Left colon (tissue), 2 donors: ENCODE measurements around the gene CCDC43. TPM values are rescaled to one million over a fixed set of nuclear protein-coding genes. Genes with fewer than 3 reads are reported as not detected.
A peak's percentile ranks its signal among the peaks of the same experiment; 100 is the strongest.
"Not testable (repeated sequence)": the region's sequence is repeated elsewhere in the genome, so short reads cannot be mapped to it uniquely, and the experiment has no call there.

Experiments
- ATAC-seq: fragments of 200-7000 bp; cut with Tn5 transposase; one replicate; pipeline ENCODE4 v1.9.1; 2020; ENCODE audit warnings: mild to moderate bottlenecking, moderate library complexity
- DNase-seq, 2 donors: peaks; one replicate each; pipeline ENCODE4 v3.0.0-alpha.2; 2020
- intact Hi-C, 2 donors: fragments of 100-400 bp; cut with DNase I in 1 of 2; cut with micrococcal nuclease in 1 of 2; formaldehyde crosslinking; loops; one replicate each; pipeline versions ENCODE4 v1.11.2 to v1.14.0; 2022; cut with DNase I, micrococcal nuclease
- total RNA-seq, 2 donors: library from RNA; stranded (reverse); fragmentation: NEBNext Ultra II Directional; extraction: Animal tissue kit (Norgen Biotek cat#: 25700); gene quantifications; one replicate each; pipeline ENCODE4 v1.2.1, GENCODE V29; 2021
- donor health status: DM: no; HTN: no; CAD: no.
- donor health status: DM: yes; HTN: yes; CAD: no.

Gene CCDC43
- total RNA-seq, 2 donors from 2014 or later: 17.8 to 19.1 TPM

DNA sequence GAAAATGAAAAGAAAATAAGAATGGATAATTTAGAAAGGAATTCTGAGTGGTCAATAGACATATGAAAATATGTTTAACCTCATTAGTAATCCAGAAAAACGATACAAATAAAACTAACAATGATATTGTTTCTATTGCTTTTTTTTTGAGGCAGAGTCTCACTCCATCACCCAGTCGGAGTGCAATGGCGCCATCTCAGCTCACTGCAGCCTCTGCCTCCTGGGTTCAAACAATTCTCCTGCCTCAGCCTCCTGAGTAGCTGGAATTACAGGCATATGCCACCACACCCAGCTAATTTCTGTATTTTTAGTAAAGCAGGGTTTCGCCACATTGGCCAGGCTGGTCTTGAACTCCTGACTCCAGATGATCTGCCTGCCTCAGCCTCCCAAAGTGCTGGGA is 55.2 kb downstream of the CCDC43 start:
- intact Hi-C loops, ATAC-seq, DNase-seq: not testable (repeated sequence)

DNA sequence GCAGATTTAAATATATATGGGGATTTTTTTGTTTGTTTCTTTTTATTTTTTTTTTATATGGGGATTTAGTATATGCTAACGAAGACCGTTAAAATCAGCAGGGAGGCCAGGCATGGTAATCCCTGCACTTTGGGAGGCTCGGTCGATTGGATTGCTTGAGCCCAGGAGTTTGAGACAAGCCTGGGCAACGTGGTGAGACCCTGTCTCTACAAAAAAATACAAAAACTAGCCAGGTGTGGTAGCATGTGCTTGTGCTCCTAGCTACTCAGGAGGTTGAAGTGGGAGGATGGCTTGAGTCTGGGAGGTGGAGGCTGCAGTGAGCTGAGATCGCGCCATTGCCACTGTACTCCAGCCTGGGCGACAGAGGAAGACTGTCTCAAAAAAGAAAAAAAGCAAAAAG is 55.6 kb downstream of the CCDC43 start:
- no peak for DNase-seq
- no peak for ATAC-seq
- intact Hi-C loops: no loop called here

DNA sequence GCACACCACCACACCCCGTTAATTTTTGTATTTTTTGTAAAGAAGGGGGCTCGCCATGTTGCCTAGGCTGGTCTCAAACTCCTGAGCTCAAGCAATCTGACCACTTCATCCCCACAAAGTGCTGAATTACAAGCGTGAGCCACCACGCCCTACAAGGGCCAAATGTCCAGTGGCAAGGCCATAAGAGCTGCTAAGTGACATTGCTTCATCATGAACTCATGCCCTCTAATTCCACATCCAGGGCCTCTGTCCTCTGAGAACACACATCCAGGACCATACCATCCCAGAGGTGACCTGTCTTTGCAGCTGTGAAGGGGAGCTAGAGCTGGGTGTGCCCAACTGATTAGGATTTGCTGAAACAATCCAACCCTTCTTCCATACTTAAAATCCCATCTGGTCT is 58.9 kb downstream of the CCDC43 start:
- DNase-seq (no peak), ATAC-seq (no peak)
- intact Hi-C loops: no loop called here

DNA sequence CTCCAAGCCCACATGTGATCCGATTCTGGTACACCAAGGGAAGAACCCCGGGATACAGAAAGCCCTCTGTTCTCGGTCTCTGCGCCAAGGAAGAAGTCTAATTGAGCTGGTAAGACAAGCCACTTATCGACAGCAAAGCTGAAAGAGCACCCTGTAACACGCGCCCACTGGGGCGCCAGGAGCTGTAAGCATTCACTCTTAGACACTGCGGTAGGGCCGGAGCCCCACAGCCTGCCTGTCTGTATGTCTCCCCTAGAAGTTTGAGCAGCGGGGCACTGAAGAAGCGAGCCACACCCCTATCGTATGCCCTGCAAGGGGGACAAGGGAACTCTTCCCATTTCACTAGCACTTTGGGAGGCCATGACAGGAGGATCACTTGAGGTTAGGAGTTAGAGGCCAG is 60.3 kb downstream of the CCDC43 start:
- intact Hi-C loops: no loop called here
- no peak for DNase-seq
- no peak for ATAC-seq

DNA sequence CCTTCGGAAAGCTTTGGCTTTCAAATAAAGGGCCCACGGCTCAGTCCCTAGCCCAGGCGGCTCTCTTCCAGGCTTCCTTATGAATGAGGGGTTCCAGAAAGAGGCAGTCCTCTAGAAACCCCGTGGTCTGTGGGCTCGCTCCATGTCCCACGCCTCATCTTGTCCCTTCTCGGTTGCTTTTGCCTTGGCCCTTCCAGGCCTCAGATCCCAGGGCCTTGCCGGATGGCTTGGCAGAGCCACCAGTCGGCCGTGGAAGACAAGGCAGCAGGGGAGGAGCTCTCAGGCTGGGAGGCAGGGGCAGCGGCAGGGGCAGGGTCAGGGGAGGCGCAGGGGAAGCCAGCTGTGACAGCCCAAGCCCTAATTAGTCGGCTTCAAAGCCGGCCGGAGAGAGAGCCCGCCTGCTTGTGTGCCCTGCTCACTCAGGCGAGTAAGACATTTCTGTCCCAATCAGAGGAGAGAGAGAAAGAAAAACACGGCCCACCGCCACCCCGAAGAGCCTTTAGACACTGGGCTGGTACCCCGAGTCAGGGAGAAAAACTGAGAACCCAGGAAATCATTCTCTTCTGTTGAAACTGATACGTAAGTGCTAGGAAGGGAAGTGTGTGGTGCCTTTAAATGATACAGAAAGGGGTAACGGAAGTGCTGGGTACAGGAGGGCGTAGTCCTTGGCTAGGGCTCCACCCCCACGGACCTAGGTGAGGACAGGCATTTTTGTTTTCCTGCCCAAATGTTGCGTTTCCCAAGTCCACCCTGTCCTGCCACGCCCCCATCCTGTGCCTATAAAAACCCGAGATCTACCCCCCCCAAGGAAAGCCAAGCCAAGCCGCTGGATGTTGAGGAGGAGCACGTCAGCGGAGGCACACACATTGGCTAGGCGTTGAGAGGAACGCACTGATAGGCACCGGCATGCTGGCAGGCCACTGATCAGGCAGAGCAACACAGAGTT is 61.1 kb downstream of the CCDC43 start:
- DNase-seq: peak in 1 of 2 donors; percentile 16
- ATAC-seq: no peak
- intact Hi-C loops: no loop called here

DNA sequence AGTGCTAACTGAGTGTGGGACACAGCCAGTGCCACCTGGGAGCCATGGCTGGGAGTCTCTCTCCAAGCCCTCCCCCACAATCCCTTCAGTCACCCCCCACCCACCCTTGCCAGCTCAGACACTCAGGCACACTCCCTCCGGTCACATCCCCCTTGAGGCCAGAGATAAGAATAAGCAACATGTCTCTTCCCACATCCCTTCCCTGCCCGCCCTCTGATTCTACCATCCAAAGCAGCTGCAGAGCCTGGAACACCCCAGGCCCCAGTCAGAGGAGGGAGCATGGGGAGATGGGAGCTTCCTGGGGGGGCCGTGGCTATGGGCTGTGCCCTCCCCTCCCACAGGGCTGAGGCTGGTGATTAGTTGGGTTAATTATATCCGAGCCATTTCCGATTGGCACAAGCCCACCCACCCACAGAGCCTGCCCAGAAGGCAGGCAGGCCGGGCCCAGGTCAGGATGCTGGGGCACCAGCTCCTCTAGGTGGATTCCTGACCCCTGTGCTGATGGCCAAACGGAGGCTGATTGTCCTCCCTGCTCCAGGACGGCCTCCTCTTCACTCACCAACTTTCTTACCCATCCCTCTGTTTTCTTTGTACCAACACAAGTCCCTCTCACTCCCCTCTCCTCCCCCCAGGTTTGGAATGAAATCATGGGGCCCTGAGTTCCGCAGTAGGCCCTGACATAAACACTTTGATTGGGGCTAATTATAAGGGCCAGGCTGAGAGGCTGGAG is 61.9 kb downstream of the CCDC43 start:
- DNase-seq (no peak), ATAC-seq (no peak)
- intact Hi-C loops: no loop called here

Other genes starting within 250 kb of the CCDC43 start
- 10 to 100 TPM; 29.1 to 33.7 TPM for gene GPATCH8, start 186.4 kb downstream of the CCDC43 start, total RNA-seq
- 1 to 10 TPM in 1 of 2 donors, under 1 TPM in 1; 0.31 to 1.6 TPM for gene FZD2, start 132.3 kb downstream of the CCDC43 start, total RNA-seq
- not detected for gene MEIOC, start 33.3 kb downstream of the CCDC43 start, total RNA-seq
- 1 to 10 TPM; 2.5 to 5.2 TPM for gene DBF4B, start 18.9 kb upstream of the CCDC43 start, total RNA-seq
- under 1 TPM in 1 of 2 donors, not detected in 1; 0.42 TPM for gene ADAM11, start 69.2 kb upstream of the CCDC43 start, total RNA-seq
- 10 to 100 TPM in 1 of 2 donors, under 1 TPM in 1; 0.95 to 18.6 TPM for gene GJC1, start 140.5 kb upstream of the CCDC43 start, total RNA-seq
- gene HIGD1B, start 158.1 kb upstream of the CCDC43 start, total RNA-seq: 1 to 10 TPM in 1 of 2 donors, not detected in 1; 1.3 TPM
- 10 to 100 TPM; 72.6 to 77.5 TPM for gene EFTUD2, start 209.7 kb upstream of the CCDC43 start, total RNA-seq
- under 1 TPM; 0.11 to 0.37 TPM for gene GFAP, start 225.7 kb upstream of the CCDC43 start, total RNA-seq